HG02870 (cell line): ENCODE measurements around the gene ITGBL1.

Experiments used
- ATAC-seq: cut with Tn5 transposase; IDR thresholded peaks from one replicate; pipeline ENCODE4 v1.9.1; 2021; ENCODE audit warnings: mild to moderate bottlenecking, moderate library complexity; ENCODE audit not compliant: unreplicated experiment

The ITGBL1 gene, protein sequence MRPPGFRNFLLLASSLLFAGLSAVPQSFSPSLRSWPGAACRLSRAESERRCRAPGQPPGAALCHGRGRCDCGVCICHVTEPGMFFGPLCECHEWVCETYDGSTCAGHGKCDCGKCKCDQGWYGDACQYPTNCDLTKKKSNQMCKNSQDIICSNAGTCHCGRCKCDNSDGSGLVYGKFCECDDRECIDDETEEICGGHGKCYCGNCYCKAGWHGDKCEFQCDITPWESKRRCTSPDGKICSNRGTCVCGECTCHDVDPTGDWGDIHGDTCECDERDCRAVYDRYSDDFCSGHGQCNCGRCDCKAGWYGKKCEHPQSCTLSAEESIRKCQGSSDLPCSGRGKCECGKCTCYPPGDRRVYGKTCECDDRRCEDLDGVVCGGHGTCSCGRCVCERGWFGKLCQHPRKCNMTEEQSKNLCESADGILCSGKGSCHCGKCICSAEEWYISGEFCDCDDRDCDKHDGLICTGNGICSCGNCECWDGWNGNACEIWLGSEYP

GRCh38 chr13:101452519-101453485 is at the start of gene ITGBL1:
ITGBL1 (plus strand) TSS chr13:101452675; CDS start chr13:101452834, 159 bp downstream.
- ATAC-seq: peak; percentile 96

- no peak for ATAC-seq
These were observed 45.7 kb upstream of the ITGBL1 start for GRCh38 chr13:101406791-101407190.

GRCh38 chr13:101408154-101408553 is 44.3 kb upstream of the ITGBL1 start:
- ATAC-seq: no peak

GRCh38 chr13:101408992-101409656 is 43.4 kb upstream of the ITGBL1 start:
- no peak for ATAC-seq

- ATAC-seq: no peak
These were observed 40.4 kb upstream of the ITGBL1 start for GRCh38 chr13:101412076-101412475.

DNA sequence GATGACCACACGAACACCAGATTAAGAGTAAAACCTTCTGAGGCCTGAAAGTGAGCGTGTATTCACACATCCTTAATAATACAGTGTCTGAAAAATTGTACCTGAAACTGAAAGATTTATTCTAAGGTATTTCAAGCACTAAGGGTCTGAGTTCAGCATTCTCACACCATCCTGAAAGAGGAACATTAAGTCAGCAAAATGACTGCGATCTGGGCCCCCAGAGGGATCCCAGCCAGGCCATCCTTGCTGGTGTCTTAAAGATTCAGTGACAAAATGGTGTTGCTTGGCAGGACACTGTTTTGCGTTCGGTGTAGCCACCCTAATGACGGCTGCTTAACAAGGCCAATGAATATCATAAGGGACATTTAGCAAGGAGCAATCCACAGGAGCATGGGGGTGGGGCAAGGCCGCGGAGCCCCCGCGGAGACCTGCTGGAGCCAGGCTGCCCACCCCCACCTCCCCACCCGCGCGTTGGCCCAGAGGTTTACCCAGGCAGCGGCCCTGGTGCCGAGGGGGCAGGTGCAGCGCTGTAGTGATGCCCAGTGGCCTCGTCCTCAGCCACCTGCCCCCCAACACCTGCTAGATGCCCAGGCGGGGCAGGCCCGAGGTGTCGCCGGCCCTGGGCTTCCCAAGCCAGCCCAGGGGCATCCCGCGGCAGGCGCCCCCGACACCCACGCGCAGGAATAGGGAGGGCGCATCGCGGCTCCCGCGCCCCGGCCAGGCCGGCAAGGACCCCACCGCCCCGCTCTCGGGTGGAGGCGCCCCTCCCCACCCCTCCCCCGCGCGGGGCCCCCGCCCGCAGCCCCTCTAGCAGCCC is 36.9 kb upstream of the ITGBL1 start:
- ATAC-seq: peak; percentile 84

DNA sequence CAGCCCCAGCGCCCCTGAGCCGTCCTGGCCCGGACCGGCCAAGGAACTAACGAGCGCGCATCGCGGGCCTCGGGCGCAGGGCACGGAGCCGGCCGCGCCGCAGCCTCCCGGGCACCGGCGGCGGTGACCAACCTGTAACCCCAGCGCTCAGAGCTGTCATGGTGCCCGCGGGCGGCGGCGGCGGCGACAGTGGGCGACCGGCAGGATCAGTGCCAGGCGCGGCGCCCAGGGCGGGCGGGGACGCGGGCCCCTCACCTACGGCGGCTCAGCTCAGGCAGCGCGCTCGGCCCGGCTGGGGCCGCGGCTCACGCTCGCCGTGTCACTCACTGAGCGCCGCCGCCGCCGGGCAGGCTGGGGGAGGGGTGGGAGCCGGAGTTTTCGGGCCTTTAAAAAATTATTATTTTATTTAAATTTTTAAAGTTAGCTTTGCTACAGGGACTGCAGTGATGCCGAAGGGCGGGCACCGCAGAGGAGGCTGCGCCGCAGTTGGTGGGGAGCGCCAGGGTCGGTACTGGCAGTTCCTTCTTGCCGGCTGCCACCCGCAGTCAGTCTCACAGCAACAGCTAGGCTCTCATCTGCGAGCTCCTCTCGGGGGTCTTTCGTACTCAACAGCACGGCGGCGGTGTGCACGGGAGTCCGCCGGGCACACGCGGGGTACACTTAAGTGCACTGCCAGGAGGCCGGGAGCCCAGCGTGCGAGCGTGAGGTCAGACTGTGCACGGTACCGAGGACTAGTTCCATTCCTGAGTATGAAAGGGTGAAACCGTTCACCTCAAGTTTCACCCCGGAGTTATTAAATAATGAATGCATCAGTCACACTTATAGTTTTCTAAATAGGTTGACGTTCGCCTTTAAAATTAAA is 36.1 kb upstream of the ITGBL1 start, which contains the start of gene NALCN:
TSS of gene NALCN (minus strand) at position 328 of the 862 bp plus-strand sequence. CDS start 17,382 bp downstream, outside the sequence.
- ATAC-seq: no peak

DNA sequence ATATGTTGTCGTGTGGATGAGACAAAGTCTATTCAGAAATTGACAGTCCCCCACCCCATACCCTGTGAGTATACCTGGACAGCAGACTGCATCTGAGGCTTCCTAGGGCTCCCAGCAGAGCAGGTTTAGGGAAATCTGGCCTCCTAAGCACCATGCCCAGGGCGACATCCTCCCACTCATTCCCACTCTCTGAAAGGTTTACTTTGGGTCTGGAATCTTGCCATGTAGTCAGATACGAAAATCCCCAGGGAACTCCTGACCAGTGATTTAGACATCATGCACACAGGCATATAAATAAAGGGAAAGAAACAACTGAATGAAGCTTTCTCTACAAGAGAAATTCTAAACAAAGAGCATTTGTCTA is 35.5 kb upstream of the ITGBL1 start:
- no peak for ATAC-seq

GRCh38 chr13:101417501-101417900 is 35.0 kb upstream of the ITGBL1 start:
- ATAC-seq: no peak

- no peak for ATAC-seq
These were observed 28.6 kb upstream of the ITGBL1 start for GRCh38 chr13:101423872-101424271.

DNA sequence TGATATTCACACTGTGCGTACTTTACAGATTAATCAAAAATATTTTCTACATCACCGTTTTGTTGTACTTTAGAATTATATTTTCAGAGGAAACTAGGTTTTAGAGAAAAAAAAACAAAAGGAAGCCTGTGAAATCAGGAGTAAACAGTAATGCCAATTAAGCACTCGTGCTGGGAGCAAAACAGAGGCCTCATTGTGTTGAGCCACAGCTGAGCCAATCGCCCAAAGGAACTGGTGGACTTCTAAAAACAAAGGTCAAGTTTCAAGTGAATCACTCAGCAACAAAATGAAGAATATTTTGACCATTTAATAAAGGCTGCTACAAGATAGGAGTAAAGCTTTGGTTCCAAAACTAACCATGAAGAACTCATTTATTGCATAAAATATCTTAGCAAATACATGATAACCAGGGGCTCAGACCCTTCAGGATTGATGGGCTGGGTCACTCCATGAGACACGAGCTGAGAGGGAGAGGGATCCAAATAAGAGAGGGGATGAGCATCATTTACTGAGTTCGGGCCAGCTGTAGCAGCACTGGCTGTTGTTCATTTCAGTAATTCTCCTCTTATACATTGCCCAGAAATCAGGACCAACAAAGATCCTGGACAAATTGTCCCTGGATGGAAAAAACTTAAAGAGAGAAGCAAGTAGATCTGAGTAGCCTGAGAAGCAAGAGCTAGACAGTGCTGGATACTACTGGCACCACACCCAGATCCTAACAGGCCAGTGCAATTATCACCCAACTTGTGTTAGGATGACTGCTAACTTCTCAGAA is 27.9 kb upstream of the ITGBL1 start:
- ATAC-seq: no peak

DNA sequence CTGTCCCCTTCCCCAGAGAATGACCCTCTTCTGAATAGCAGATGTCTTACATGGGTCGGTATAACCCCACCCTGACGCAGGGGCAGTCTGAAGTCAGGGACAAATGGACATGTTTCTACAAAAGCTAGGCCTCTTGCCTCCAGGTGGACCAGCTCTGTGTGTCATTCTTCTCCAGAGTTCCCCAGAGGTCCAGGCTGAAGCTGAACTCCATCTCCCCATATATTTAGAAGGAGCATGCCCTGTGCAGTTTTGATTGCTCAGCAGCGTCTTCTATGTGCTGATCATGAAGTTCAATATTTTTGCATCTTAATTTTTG is 27.4 kb upstream of the ITGBL1 start:
- no peak for ATAC-seq

GRCh38 chr13:101425623-101426022 is 26.9 kb upstream of the ITGBL1 start:
- no peak for ATAC-seq

DNA sequence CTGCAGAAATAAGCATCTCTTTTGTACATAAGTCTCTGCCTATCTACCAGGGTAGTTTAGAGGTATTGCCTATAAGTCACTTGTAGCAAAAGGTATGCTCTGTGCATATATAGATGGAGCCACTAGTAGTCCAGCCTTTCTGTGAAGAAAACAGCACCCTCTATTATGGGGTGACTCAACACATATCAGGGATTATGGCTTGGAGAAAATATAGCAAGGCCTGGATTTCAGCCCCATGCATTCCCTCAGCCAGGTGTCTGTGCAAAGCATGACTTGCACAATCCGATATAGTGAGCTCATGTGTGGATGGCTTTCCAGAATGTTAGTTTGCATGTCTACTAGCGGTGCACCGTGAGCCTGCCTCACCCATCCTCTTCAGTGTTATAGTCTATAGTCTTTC is 22.7 kb upstream of the ITGBL1 start:
- ATAC-seq: no peak

GRCh38 chr13:101433895-101434294 is 18.6 kb upstream of the ITGBL1 start:
- no peak for ATAC-seq

DNA sequence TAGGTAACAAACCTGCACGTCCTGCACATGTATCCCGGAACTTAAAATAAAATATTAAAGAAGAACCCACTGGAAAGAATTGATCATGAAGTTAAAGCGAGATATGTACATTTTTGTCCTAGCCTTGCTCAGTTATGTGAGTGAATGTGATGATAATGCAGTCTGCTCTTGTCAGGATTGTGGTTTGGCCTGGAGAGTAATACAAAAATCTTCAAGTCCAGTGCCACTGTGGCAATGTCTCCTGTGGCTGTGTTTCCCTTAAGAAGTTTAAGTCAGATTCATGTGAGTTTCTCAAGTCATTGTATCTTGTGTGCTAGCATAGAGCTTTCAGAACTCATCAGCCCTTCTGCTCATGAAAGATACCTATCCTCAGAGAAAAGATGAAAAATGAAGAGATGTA is 18.0 kb upstream of the ITGBL1 start:
- no peak for ATAC-seq

DNA sequence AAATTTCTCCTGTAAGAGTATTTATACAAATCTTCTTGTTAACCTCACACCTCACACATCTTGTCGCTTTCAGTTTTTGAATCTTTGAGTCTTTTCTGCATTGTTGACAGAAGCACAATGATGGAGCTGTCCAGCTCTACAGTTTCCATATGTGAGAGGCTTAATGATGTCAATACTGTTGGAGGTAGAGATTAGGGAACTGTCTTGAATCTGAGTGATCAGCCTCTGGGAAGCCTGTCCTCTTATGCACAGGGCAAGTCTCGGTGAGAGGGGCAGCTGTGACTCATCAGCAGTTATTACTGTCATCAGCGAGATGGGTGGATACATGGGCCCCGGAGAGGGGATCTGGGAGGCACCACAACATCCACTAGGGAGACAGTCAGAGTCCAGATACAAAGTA is 4.6 kb upstream of the ITGBL1 start:
- no peak for ATAC-seq
